ENCODE data around the gene DCLK1. TPM values are rescaled to one million over a fixed set of nuclear protein-coding genes. Genes with fewer than 3 reads are reported as not detected.

The DCLK1 gene
- total RNA-seq, 2 donors from 2014 or later, result 4.7 to 10.1 TPM

- Histone ChIP-seq H3K9me3 (no peaks in the 10 kb centered on the region), H3K4me1 (peaks cover 0 to 34% of the 10 kb centered on the region in 2 donors), H3K27me3 (no peaks in the 10 kb centered on the region), H3K4me3 (no peak overlapping the region), H3K27ac (no peak overlapping the region), H3K36me3 (no peaks in the 10 kb centered on the region)
- TF ChIP-seq CTCF (IDR thresholded peaks at IDR 0.05), result no peak
- no peak for DNase-seq (ENCODE audit: low spot score)
Observed at GRCh38 chr13:35876601-35877000, 254.6 kb downstream of the DCLK1 start.

GRCh38 chr13:35874704-35875103 is 256.5 kb downstream of the DCLK1 start:
- peaks cover 0 to 26% of the 10 kb centered on the region in 2 donors for H3K4me1 ChIP-seq
- TF ChIP-seq CTCF (IDR thresholded peaks at IDR 0.05), result no peak
- no peaks in the 10 kb centered on the region for H3K27me3 ChIP-seq
- peak overlapping the region; percentile 20 to 51 for H3K27ac ChIP-seq
- peak; percentile 83 for DNase-seq (ENCODE audit: low spot score)
- H3K9me3 ChIP-seq, result no peaks in the 10 kb centered on the region
- no peak overlapping the region for H3K4me3 ChIP-seq
- H3K36me3 ChIP-seq, result no peaks in the 10 kb centered on the region

GRCh38 chr13:35872369-35872768 is 258.8 kb downstream of the DCLK1 start:
- Histone ChIP-seq H3K9me3 (no peaks in the 10 kb centered on the region), H3K4me1 (peaks cover 0 to 26% of the 10 kb centered on the region in 2 donors)
- no peak for TF ChIP-seq CTCF (IDR thresholded peaks at IDR 0.05)

GRCh38 chr13:35871561-35871960 is 259.6 kb downstream of the DCLK1 start:
- H3K27ac ChIP-seq, result no peak overlapping the region
- no peak overlapping the region for H3K4me3 ChIP-seq
- H3K4me1 ChIP-seq, result peaks cover 0 to 28% of the 10 kb centered on the region in 2 donors
- no peaks in the 10 kb centered on the region for H3K9me3 ChIP-seq
- TF ChIP-seq CTCF (IDR thresholded peaks at IDR 0.05), result no peak
- H3K36me3 ChIP-seq, result no peaks in the 10 kb centered on the region
- no peaks in the 10 kb centered on the region for H3K27me3 ChIP-seq
- DNase-seq (ENCODE audit: low spot score), result no peak

More at GRCh38 chr13:35872369-35872768, 258.8 kb downstream of the DCLK1 start:
- Histone ChIP-seq H3K36me3 (no peaks in the 10 kb centered on the region), H3K27me3 (no peaks in the 10 kb centered on the region), H3K4me3 (no peak overlapping the region), H3K27ac (no peak overlapping the region)
- no peak for DNase-seq (ENCODE audit: low spot score)

- no peak for TF ChIP-seq CTCF (IDR thresholded peaks at IDR 0.05)
- peaks cover 0 to 11% of the 10 kb centered on the region in 2 donors for H3K4me1 ChIP-seq
- H3K4me3 ChIP-seq, result no peak overlapping the region
- no peak overlapping the region for H3K27ac ChIP-seq
- no peaks in the 10 kb centered on the region for H3K36me3 ChIP-seq
- no peak for DNase-seq (ENCODE audit: low spot score)
- no peaks in the 10 kb centered on the region for H3K27me3 ChIP-seq
- no peaks in the 10 kb centered on the region for H3K9me3 ChIP-seq
Observed at GRCh38 chr13:35866801-35867200, 264.4 kb downstream of the DCLK1 start.
